T-helper 17 cell (primary cell): ENCODE measurements around the gene MRC2. TPM values are rescaled to one million over a fixed set of nuclear protein-coding genes. Genes with fewer than 3 reads are reported as not detected.

ENCODE experiments used
- ATAC-seq: fragments of 150-1000 bp; cut with Tn5 transposase; 2 replicates; pipeline ENCODE4 v1.10.0; 2021; ENCODE audit warnings: mild to moderate bottlenecking, moderate library complexity
- DNase-seq, 3 donors: peaks; one replicate each; pipeline versions ENCODE4 v3.0.0 to v3.0.0-alpha.2; 2020 to 2021
- H3K9me3 ChIP-seq: one replicate; pipeline ENCODE4 v1.7.0; 2013; ENCODE audit warnings: low read length, mild to moderate bottlenecking; ENCODE audit not compliant: control insufficient read depth, poor library complexity, severe bottlenecking
- H3K27ac Mint-ChIP-seq: one replicate; pipeline ENCODE4 v1.8.0; 2022; ENCODE audit warnings: mild to moderate bottlenecking, moderate library complexity, mixed read lengths
- H3K27me3 Mint-ChIP-seq: one replicate; pipeline ENCODE4 v1.8.0; 2022; ENCODE audit warnings: mixed read lengths
- H3K36me3 Mint-ChIP-seq: one replicate; pipeline ENCODE4 v1.8.0; 2022; ENCODE audit warnings: low read depth, mixed read lengths
- H3K4me1 Mint-ChIP-seq: one replicate; pipeline ENCODE4 v1.8.0; 2022; ENCODE audit warnings: mild to moderate bottlenecking, mixed read lengths
- H3K4me3 Mint-ChIP-seq: one replicate; pipeline ENCODE4 v1.8.0; 2022; ENCODE audit warnings: mild to moderate bottlenecking, moderate library complexity, mixed read lengths
- total RNA-seq, 4 donors: library from RNA in 2 of 4; stranded (reverse) in 2 of 4; gene quantifications; one replicate each; pipeline ENCODE4 v1.2.3 and lab custom pipeline; 2022 to 2026

MRC2 gene
- total RNA-seq, 2 donors from 2014 or later = 4.3 to 4.4 TPM

GRCh38 chr17:62652251-62653001 lies 25.0 kb downstream of the MRC2 start:
- no peaks in the 10 kb centered on the region for H3K36me3 Mint-ChIP-seq
- ATAC-seq (peak; percentile 26), DNase-seq (no peak)
- peak overlapping the region; percentile 68 for H3K27ac Mint-ChIP-seq
- peaks cover 14% of the 10 kb centered on the region for H3K4me1 Mint-ChIP-seq
- H3K27me3 Mint-ChIP-seq = no peaks in the 10 kb centered on the region
- peak overlapping the region; percentile 95 for H3K4me3 Mint-ChIP-seq
- no peaks in the 10 kb centered on the region for H3K9me3 ChIP-seq

GRCh38 chr17:62653002-62653825 lies 25.7 kb downstream of the MRC2 start:
- H3K36me3 Mint-ChIP-seq = no peaks in the 10 kb centered on the region
- H3K4me3 Mint-ChIP-seq = peak overlapping the region; percentile 95
- no peaks in the 10 kb centered on the region for H3K27me3 Mint-ChIP-seq
- H3K4me1 Mint-ChIP-seq = peaks cover 14% of the 10 kb centered on the region
- ATAC-seq = peak; percentile 84
- H3K27ac Mint-ChIP-seq = peak overlapping the region; percentile 68
- no peaks in the 10 kb centered on the region for H3K9me3 ChIP-seq
- peak; percentile 30 to 48 (median 42) for DNase-seq

GRCh38 chr17:62653826-62654761 lies 26.6 kb downstream of the MRC2 start:
- Mint-ChIP-seq H3K27ac (peak overlapping the region; percentile 68), H3K4me1 (peaks cover 14% of the 10 kb centered on the region), H3K36me3 (no peaks in the 10 kb centered on the region), H3K4me3 (peak overlapping the region; percentile 95), H3K27me3 (no peaks in the 10 kb centered on the region)
- H3K9me3 ChIP-seq = no peaks in the 10 kb centered on the region
- DNase-seq (no peak), ATAC-seq (no peak)

- Mint-ChIP-seq H3K27me3 (no peaks in the 10 kb centered on the region), H3K4me1 (peaks cover 14% of the 10 kb centered on the region), H3K27ac (no peak overlapping the region), H3K4me3 (no peak overlapping the region), H3K36me3 (no peaks in the 10 kb centered on the region)
- H3K9me3 ChIP-seq = no peaks in the 10 kb centered on the region
- no peak for ATAC-seq
- DNase-seq = no peak
These were observed 28.2 kb downstream of the MRC2 start for GRCh38 chr17:62655656-62656055.

GRCh38 chr17:62656446-62656845 lies 29.0 kb downstream of the MRC2 start:
- H3K9me3 ChIP-seq = no peaks in the 10 kb centered on the region
- Mint-ChIP-seq H3K27ac (no peak overlapping the region), H3K27me3 (no peaks in the 10 kb centered on the region), H3K4me3 (no peak overlapping the region), H3K4me1 (peaks cover 14% of the 10 kb centered on the region), H3K36me3 (no peaks in the 10 kb centered on the region)
- DNase-seq (no peak), ATAC-seq (no peak)

GRCh38 chr17:62657145-62657665 lies 29.7 kb downstream of the MRC2 start:
- Mint-ChIP-seq H3K4me3 (no peak overlapping the region), H3K36me3 (no peaks in the 10 kb centered on the region), H3K4me1 (peaks cover 13% of the 10 kb centered on the region), H3K27ac (no peak overlapping the region), H3K27me3 (no peaks in the 10 kb centered on the region)
- DNase-seq (no peak), ATAC-seq (no peak)
- no peaks in the 10 kb centered on the region for H3K9me3 ChIP-seq

- Mint-ChIP-seq H3K4me3 (no peak overlapping the region), H3K36me3 (no peaks in the 10 kb centered on the region), H3K27ac (no peak overlapping the region), H3K27me3 (no peaks in the 10 kb centered on the region), H3K4me1 (peaks cover 9% of the 10 kb centered on the region)
- DNase-seq (no peak), ATAC-seq (no peak)
- no peaks in the 10 kb centered on the region for H3K9me3 ChIP-seq
These were observed 30.2 kb downstream of the MRC2 start for GRCh38 chr17:62657690-62658089.

- H3K4me3 Mint-ChIP-seq = no peak overlapping the region
- H3K36me3 Mint-ChIP-seq = no peaks in the 10 kb centered on the region
- no peak overlapping the region for H3K27ac Mint-ChIP-seq
- H3K27me3 Mint-ChIP-seq = no peaks in the 10 kb centered on the region
- peaks cover 4% of the 10 kb centered on the region for H3K4me1 Mint-ChIP-seq
- H3K9me3 ChIP-seq = no peaks in the 10 kb centered on the region
- no peak for ATAC-seq
- DNase-seq = no peak
These were observed 30.9 kb downstream of the MRC2 start for GRCh38 chr17:62658136-62658920.

- no peak overlapping the region for H3K4me3 Mint-ChIP-seq
- no peaks in the 10 kb centered on the region for H3K9me3 ChIP-seq
- no peak overlapping the region for H3K27ac Mint-ChIP-seq
- H3K36me3 Mint-ChIP-seq = no peaks in the 10 kb centered on the region
- ATAC-seq (no peak), DNase-seq (no peak)
- H3K4me1 Mint-ChIP-seq = no peaks in the 10 kb centered on the region
- H3K27me3 Mint-ChIP-seq = no peaks in the 10 kb centered on the region
These were observed 33.2 kb downstream of the MRC2 start for GRCh38 chr17:62660629-62661118.

GRCh38 chr17:62661337-62661736 lies 33.9 kb downstream of the MRC2 start:
- no peak for ATAC-seq
- Mint-ChIP-seq H3K27ac (no peak overlapping the region), H3K4me3 (no peak overlapping the region), H3K4me1 (no peaks in the 10 kb centered on the region), H3K27me3 (no peaks in the 10 kb centered on the region), H3K36me3 (no peaks in the 10 kb centered on the region)
- H3K9me3 ChIP-seq = no peaks in the 10 kb centered on the region
- DNase-seq = no peak

GRCh38 chr17:62662855-62663254 lies 35.4 kb downstream of the MRC2 start:
- H3K27me3 Mint-ChIP-seq = no peaks in the 10 kb centered on the region

GRCh38 chr17:62663304-62663703 lies 35.8 kb downstream of the MRC2 start:
- no peak for ATAC-seq
- no peak for DNase-seq
- H3K27ac Mint-ChIP-seq = no peak overlapping the region
- H3K27me3 Mint-ChIP-seq = no peaks in the 10 kb centered on the region
- peaks cover 2% of the 10 kb centered on the region for H3K4me1 Mint-ChIP-seq
- H3K4me3 Mint-ChIP-seq = no peak overlapping the region
- H3K36me3 Mint-ChIP-seq = no peaks in the 10 kb centered on the region
- H3K9me3 ChIP-seq = no peaks in the 10 kb centered on the region

More at GRCh38 chr17:62662855-62663254, 35.4 kb downstream of the MRC2 start:
- ATAC-seq (no peak), DNase-seq (no peak)
- Mint-ChIP-seq H3K4me1 (peaks cover 2% of the 10 kb centered on the region), H3K27ac (no peak overlapping the region), H3K4me3 (no peak overlapping the region), H3K36me3 (no peaks in the 10 kb centered on the region)
- no peaks in the 10 kb centered on the region for H3K9me3 ChIP-seq
